Endometrial microvascular endothelial cells (primary cell): ENCODE results near the gene DDX43. TPM values are rescaled to one million over a fixed set of nuclear protein-coding genes. Genes with fewer than 3 reads are reported as not detected.
"Not testable (repeated sequence)": the region's sequence is repeated elsewhere in the genome, so short reads cannot be mapped to it uniquely, and the experiment has no call there.

ENCODE experiments used
- in situ Hi-C: cut with HindIII; loops from 2 replicates; pipeline ENCODE4 v1.10.0; 2017; ENCODE audit warnings: low sequenced_read_pairs, low pct_unique_long_range_greater_than_20kb; ENCODE audit errors: inconsistent ontology term
- total RNA-seq: library from RNA; depleted of rRNA; stranded (reverse); fragments of >200 nt; gene quantifications from one replicate; pipeline ENCODE4 v1.2.3, GENCODE V29; 2015; ENCODE audit errors: inconsistent ontology term

DDX43 gene
- total RNA-seq = 0.19 TPM

DNA sequence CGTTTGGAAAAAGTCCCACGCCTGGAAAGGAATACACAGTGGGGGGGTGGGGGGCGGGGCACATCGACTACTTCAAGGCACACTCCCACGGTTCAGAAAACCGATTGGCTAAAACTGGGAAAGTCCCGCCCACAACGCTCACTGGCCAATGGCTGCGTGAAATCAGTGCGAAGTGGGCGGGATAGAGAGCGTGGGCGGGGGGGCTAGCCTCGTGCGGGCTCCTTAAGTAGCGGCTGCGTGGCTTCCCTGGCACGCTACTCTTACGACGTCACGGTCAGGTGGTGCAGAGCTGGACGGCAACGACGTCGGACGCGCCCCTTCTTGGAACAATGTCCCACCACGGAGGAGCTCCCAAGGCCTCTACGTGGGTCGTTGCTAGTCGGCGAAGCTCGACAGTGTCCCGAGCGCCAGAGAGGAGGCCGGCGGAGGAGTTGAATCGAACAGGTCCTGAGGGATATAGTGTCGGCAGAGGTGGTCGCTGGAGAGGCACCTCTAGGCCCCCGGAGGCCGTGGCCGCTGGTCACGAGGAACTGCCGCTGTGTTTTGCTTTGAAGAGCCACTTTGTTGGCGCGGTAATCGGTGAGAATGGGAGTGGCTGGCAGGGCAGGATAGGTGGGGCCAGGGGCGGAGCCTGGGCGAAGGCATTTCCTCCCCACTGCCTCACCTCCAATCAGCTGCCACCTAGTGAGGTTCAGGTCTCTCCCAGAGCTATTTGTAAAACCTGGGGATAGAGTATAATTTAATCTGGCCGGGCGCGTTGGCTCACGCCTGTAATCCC lies at the start of gene DDX43:
TSS of gene DDX43 (plus strand) at position 252 of the 778 bp plus-strand sequence. CDS start at position 330, 78 bp downstream.
- in situ Hi-C loops = no loop called here

DNA sequence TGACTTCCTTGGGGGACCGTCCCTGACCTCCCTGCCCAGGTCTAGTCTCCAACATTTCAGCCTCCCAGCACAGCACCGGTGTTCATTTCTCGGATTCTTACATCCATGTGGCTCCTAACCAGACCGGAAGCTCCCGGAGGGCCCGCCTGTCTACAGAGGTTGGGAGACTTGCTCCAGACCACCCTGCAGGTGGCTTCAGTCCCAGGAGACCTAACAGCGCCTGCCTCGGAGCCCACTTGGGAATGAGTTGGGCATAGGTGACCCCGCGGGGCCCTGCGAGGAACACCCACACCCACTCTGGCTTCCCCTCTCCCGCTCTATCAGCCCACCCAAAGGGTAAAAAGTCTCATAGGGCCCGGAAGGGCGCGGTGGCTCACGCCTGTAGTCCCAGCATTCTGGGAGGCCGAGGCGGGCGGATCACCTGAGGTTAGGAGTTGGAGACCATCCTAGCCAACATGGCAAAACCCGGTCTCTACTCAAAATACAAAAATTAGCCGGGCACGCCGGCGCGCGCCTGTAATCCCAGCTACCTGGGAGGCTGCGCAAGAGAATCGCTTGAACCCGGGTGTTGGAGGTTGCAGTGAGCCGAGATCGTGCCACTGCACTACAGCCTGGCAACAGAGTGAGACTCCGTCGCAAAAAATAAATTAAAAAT lies 46.0 kb upstream of the DDX43 start:
- in situ Hi-C loops = no loop called here

DNA sequence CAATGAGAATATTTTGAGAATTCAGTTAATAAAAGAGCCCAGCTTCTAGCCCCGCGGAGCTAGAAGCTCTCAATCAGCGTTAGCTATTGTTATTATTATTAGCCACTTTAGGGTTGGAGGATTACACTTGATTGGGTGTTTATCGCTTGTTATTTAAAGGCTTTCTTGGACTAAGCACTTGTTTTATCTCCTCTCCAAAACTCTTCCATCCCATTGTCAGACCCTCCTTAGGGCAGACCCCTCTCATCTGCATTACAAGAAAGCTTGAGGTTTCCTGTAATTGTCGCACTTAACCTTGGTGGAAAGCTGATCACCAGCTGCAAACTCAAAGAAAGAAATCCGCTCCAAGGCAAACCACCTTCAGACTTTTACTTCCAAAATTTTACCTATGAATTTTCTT lies 45.3 kb upstream of the DDX43 start:
- in situ Hi-C loops = no loop called here

DNA sequence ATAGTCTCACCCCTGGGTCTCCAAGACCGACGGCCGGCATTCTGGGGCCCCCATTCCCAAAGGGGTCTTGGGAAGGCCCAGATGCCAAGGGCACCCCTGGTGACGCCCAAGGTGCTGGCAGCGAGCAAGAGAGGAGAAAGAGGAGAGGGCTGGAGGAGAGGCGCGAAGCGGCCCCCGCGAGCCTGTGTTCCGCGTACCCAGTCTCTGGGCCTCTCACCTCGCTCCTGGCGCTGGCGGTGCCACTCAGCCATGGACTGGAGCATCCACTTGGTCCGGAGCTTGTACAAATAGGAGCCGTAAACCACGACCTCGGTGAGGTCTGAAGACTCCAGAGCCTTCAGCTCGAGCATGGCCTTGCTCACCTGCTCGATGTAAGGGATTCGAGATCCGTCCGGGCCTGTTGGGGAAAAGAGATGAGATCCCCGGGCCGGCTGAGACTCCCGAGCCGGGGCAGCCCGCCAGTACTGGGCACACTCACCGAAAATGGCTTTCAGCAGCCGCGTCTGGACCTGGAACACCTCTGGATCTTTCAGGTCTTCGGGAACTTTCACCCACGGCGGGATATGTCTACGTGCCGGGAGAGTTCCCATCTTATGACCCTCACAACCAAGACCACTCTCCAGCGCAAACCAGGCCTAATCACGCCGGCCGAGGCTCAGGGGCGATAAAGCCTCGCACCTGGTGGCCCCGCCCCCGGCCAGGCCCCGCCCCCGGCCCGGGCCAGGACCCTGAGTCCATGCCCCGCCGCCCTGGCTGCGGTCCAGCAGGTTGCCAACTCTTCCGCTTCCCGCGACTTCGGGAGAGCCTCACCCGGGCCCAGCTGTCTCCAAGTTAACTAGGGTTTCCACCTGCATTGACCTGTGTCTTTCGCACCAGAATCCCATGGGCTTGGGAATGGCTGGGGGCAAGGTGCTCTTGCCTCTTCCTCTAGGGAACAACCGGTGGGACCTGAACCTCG lies 40.7 kb upstream of the DDX43 start, which contains the start of gene DPPA5:
TSS of gene DPPA5 (minus strand) at position 641 of the 958 bp plus-strand sequence. CDS start at position 590, 51 bp downstream.
- in situ Hi-C loops = no loop called here

DNA sequence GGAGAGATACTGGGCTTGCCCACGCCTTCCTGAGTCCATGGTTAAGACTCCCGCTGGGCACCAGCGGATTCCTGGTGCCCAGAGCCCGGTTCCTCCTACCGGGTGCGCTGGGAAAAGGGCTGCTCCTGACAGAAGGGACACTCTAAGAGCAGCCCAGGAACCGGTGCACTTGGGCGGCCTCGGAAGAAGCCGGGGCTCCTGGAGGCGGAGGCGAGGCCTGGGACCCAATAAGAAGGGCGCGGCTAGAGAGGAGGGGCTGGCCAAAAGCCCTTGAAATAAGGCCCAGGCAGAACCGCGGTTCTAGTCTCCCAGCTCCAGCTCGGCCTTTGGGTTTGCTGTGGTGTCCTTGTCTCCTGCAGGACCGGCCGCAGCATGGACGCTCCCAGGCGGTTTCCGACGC lies 32.3 kb upstream of the DDX43 start, which contains the start of gene KHDC3L:
TSS of gene KHDC3L (plus strand) at position 301 of the 400 bp plus-strand sequence. CDS start at position 373, 72 bp downstream.
- in situ Hi-C loops = no loop called here

DNA sequence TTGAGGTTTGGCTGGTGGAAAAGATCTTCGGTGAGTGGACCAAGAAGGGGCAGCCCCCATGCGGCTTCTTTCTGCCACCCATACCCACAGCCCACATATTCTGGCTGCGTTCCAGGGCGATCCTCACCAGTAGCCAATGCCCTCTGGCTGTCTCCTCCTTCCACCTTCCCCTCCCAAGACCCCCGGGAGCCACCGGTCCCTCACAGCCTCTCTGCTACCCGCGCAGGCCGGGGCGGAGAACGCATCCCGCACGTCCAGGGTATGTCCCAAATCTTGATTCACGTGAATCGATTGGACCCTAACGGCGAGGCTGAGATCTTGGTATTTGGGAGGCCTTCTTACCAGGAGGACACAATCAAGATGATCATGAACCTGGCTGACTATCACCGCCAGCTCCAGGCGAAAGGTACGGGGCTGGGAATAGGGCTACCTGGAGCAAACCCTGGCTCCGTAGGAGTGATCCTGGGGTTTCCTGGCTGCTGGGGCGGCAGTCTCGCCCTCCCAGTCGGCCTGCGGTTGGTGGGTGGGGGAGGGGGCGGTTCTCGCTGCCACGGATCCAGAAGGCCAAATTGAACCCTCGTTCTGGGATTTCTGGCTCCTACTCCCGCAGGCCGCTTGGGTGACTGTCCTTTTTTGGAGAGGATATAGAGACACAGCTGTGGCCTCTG lies 31.6 kb upstream of the DDX43 start:
- in situ Hi-C loops = no loop called here

DNA sequence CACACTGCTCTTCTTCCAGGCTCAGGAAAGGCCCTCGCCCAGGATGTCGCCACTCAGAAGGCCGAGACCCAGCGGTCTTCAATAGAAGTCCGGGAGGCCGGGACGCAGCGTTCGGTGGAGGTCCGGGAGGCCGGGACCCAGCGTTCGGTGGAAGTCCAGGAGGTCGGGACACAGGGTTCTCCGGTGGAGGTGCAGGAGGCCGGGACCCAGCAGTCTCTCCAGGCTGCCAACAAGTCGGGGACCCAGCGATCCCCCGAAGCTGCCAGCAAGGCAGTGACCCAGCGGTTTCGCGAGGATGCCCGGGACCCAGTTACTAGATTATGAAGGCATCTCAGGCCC lies 31.1 kb upstream of the DDX43 start:
- in situ Hi-C loops = no loop called here

DNA sequence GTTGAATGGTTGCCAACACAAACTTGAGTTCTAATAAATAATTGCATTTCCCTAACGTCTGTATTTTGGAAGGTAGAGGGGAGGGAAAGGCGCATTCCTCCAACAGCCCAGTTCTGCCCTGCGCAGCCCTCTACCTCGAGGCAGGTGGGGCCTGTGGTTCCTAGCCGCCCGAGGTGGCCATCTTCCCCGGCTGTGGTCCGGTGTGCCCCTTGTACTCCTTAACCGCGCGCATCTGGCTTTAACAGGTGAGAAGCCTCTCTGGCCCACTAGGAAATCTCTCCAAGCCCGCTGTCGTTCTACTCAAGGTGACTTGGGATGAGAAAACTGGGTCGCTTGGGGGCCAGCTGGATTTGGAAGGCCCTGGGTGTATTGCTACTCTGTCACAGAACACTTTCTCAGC lies 30.5 kb upstream of the DDX43 start:
- in situ Hi-C loops = no loop called here

DNA sequence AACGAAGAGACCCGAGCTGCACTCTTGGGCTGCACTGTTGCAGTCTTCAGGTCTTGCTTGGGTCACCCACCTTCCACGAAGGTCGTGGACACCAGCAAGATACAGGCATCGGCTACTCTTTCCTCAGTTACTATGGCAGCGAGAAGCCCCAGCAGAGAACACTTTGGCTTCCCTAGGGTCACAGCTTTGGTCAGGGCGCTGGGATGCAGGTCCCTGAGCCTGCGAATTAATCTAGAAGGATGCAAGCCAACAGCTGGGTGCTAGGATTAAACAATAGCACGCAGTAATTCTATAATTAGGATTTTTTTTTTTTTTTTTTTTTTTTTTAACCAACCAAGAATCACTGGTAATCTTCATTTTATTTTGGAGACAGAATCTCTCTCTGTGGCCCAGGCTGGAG lies 30.1 kb upstream of the DDX43 start:
- in situ Hi-C loops = no loop called here

DNA sequence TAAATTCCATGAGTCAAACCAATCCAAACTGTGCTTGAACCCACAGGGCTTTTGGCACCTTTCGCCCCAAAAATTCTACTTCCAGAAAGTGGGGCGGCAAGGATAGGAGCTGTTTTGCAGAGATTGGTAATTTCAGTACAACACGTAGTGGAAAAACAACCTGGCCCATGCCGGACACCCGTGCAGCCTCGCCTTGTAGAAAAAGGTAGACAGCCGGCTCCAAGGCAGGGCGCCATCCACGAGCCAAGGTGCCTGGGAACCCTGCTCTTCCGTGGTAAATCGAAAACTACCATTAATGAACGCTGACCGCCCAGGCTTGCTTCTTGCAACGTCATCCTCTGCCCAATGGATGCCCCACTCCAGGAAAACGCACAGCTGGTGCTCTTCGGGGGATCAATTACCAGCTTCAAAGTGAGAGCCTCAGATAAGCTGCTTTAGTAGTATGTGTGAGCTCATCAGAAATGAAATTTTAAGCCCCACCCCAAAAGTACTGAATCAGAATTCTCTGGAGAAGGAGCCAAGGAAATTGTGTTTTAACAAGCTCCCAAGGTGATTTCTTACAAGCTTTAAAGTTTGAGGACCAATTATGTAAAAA lies 26.8 kb upstream of the DDX43 start:
- in situ Hi-C loops = no loop called here

DNA sequence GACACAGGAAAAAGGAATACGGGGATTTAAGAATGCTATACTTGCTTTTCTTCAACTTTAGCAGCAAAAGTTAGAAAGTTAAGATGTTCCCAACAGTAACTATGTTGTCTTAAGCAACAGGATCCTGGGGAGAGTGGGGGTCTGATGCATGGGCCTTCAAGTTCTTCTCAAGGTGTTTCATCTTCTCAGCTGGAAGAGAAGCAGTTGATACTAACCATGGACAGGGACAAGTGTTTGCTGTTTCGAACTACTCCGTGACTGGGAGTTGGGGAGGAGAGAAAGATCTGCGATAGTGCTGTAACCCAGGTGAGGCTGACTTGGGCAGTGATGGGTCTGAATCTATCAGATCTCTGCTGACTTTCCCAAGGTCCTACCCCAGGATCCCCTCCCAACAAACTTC lies 26.0 kb upstream of the DDX43 start:
- in situ Hi-C loops = no loop called here

DNA sequence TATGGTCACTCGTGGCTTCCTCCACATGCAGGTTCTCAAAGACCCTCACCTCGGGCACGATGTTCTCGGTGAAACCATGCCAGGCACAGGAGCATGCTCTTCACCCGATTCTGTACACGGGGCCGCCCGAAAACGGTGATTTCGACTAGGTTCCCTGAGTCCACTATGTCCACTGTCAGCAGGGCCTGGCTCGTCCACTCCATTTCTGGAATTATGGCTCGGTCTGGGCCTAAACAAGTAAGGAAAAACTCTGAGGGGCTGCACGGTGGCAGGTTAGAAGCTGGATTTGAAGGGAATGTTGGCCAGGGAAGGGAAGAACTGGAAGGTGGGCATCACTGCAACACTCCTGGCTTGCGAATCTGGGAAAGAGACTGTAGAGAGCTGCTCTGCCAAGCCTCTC lies 25.5 kb upstream of the DDX43 start:
- in situ Hi-C loops = no loop called here

DNA sequence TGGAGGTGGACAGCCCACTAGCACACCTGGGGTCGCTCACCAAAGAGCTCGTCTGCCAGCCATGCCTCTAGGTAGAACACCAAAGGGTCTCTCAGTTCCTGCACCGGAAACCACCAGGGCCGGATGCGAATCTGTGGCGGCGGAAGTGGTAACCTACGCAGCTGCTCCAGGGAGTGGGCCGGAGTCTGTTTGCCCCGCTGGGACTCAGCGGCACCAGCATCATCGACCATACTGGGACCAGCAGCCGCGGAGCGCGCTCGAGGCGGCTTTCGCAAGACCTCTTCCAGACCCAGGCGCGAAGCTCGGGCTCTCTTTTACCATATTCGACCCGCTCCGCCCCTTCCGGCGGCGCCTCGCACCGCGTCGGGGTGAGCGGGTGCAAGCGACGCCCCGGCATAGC lies 25.1 kb upstream of the DDX43 start, which contains the start of gene OOEP:
TSS of gene OOEP (minus strand) at position 335 of the 400 bp plus-strand sequence. CDS start at position 230, 105 bp downstream.
- in situ Hi-C loops = no loop called here

DNA sequence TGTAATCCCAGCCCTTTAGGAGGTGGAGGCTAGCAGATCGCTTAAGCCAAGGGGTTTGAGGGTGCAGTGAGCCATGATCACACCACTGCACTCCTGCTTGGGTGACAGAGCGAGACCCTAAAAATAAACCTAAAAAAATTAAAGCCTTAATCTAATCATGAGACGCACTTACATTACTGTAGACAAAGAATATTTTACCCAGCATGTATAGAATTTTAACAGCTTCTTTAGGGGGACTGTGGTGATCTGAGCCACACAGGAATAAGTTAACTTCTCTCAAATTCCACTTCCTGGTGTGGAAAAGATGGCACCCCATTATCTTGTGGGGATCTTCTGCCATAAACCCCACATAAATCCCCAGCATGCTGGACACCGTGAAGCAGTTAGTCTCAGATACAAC lies 22.6 kb upstream of the DDX43 start:
- in situ Hi-C loops = no loop called here

DNA sequence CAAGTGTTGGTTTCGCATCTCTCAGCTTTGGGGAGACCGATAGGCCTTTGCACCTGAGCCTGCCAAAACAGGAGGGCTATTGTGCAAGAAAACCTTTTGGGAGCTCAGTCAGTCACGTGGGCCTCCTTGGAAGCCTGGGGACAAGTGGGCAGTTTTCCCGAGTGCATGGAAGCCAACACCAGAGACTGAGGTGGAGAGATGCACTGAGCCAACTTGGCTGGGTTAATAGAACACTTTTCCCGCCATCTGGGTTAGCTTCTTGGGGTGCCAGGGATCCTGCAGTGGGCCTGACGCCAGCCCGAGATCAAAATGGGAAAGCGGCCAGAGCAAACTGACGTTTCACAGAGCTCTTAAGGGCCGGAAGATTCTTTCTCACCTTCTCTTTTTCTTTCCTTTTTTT lies 22.1 kb upstream of the DDX43 start:
- in situ Hi-C loops = no loop called here

DNA sequence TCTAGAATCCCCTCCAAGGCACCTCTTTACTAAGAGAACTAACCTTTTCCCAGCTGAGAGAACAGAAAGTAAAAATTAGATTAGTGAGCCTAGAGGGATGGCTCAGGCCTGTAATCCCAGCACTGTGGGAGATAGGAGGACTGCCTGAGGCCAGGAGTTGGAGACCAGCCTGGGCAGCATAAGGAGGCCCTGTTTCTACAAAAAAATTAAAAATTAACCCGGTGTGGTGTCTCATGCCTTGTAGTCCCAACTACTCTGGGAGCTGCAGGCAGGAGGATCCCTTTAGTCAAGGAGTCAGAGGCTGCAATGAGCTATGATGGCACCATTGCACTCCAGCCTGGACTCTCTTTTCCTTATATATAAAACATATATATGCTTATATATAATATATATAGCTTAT lies 19.4 kb upstream of the DDX43 start:
- in situ Hi-C loops = no loop called here

DNA sequence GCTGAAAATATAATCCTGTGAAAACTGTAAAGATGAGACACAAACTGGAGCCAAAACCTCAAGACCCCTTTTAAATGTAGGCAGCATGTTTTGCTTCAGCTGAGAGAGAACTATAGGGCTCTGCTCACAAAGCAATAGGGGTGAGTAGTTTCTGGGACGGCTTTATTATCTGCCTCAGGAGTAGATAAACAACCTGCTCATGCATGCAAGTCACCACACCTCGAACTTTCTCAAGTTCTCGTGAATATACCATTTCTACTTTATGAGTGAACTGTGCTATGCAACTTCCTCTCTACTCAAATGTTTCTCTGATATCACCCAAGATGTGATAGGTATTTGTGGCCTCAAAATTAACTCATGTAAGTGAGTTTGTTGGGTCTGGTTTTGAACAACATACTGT lies 17.4 kb upstream of the DDX43 start:
- in situ Hi-C loops = no loop called here

DNA sequence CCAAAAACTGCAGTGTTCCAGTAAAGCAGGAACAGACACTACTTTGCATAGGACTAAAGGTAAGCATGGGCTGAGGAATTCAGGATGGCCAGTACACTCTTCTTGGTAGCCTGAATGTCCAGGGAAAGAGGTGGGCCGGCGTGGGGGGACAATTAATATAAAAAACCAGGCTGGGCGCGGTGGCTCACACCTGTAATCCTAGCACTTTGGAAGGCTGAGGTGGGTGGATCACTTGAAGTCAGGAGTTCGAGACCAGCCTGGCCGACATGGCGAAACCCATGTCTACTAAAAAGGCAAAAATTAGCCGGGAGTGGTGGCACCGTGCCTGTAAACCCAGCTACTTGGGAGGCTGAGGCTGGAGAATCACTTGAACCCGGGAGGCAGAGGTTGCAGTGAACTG lies 13.1 kb upstream of the DDX43 start:
- in situ Hi-C loops = not testable (repeated sequence)
